Measurements from ENCODE around the gene FNBP1.
"Not testable (repeated sequence)": the region's sequence is repeated elsewhere in the genome, so short reads cannot be mapped to it uniquely, and the experiment has no call there.

The FNBP1 gene

GRCh38 chr9:129995409-129996160 is 47.4 kb downstream of the FNBP1 start:
- no peak overlapping the region for H3K4me3 ChIP-seq (ENCODE audit: low read depth, low read length)
- DNase-seq (ENCODE audit: low read depth), result no peak
- no peak for TF ChIP-seq CTCF (IDR thresholded peaks at IDR 0.05; ENCODE audit: low read depth, low read length, missing control alignments)
- in situ Hi-C loops (cut with HindIII; ENCODE audit: low sequenced_read_pairs), result no loop called here

- H3K4me3 ChIP-seq (ENCODE audit: low read depth, low read length), result no peak overlapping the region
- no peak for DNase-seq (ENCODE audit: low read depth)
- in situ Hi-C loops (cut with HindIII; ENCODE audit: low sequenced_read_pairs), result no loop called here
- no peak for TF ChIP-seq CTCF (IDR thresholded peaks at IDR 0.05; ENCODE audit: low read depth, low read length, missing control alignments)
These were observed 48.1 kb downstream of the FNBP1 start for GRCh38 chr9:129994882-129995281.

GRCh38 chr9:129991139-129991538 is 51.9 kb downstream of the FNBP1 start:
- in situ Hi-C loops (cut with HindIII; ENCODE audit: low sequenced_read_pairs); DNase-seq (ENCODE audit: low read depth); H3K4me3 ChIP-seq (ENCODE audit: low read depth, low read length): not testable (repeated sequence)

- DNase-seq (ENCODE audit: low read depth), result no peak
- no peak overlapping the region for H3K4me3 ChIP-seq (ENCODE audit: low read depth, low read length)
These were observed 52.5 kb downstream of the FNBP1 start for GRCh38 chr9:129990269-129991010.

GRCh38 chr9:129989740-129990139 is 53.2 kb downstream of the FNBP1 start:
- TF ChIP-seq CTCF (IDR thresholded peaks at IDR 0.05; ENCODE audit: low read depth, low read length, missing control alignments), result no peak
- in situ Hi-C loops (cut with HindIII; ENCODE audit: low sequenced_read_pairs), result no loop called here
- DNase-seq (ENCODE audit: low read depth), result peak; percentile 43
- no peak overlapping the region for H3K4me3 ChIP-seq (ENCODE audit: low read depth, low read length)

More at GRCh38 chr9:129990269-129991010, 52.5 kb downstream of the FNBP1 start:
- no peak for TF ChIP-seq CTCF (IDR thresholded peaks at IDR 0.05; ENCODE audit: low read depth, low read length, missing control alignments)
- in situ Hi-C loops (cut with HindIII; ENCODE audit: low sequenced_read_pairs), result no loop called here

GRCh38 chr9:129989362-129989708 is 53.7 kb downstream of the FNBP1 start:
- no peak overlapping the region for H3K4me3 ChIP-seq (ENCODE audit: low read depth, low read length)
- no peak for DNase-seq (ENCODE audit: low read depth)
- TF ChIP-seq CTCF (IDR thresholded peaks at IDR 0.05; ENCODE audit: low read depth, low read length, missing control alignments), result no peak
- in situ Hi-C loops (cut with HindIII; ENCODE audit: low sequenced_read_pairs), result no loop called here
